HG03103 (cell line): Measurements from ENCODE around the gene SFR1.

Experiments
- ATAC-seq: cut with Tn5 transposase; IDR thresholded peaks from one replicate; pipeline ENCODE4 v1.9.1; 2021; ENCODE audit warnings: low read depth; ENCODE audit not compliant: unreplicated experiment

SFR1 gene, protein sequence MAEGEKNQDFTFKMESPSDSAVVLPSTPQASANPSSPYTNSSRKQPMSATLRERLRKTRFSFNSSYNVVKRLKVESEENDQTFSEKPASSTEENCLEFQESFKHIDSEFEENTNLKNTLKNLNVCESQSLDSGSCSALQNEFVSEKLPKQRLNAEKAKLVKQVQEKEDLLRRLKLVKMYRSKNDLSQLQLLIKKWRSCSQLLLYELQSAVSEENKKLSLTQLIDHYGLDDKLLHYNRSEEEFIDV

DNA sequence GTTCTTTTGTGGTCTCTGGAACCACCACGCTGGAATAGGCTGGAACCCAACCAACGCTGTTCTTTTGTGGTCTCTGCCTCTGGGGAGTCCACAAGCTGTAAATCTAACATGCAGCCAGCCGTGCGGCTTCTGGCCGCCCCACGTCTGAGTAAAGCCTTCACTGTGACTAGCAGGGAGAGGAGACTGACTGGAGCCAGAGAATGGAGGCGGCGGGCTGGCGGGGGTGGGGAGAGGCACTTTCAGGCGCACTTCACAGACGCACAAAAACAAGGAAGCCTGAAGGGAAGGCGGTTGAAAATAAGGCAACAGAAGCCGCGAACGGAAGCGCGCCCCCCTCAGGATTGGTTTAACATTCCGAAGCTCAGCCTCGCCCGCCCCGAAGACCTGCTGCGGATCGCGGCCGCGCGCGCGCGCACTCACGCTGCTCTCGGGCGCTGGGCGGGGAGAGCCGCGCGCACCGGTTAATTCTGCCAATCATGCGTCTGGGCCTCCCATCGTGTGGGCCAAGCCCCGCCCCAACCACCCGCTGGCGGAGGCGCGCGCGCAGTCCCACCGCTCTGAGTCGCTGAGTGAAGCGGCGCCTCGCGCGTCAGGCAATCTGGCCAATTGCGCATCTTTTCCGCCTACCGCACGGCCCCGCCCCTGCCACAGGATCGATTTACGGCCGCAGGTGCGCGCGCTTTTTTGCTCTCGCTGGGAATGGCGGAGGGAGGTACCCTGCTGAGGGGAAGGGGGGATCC is at the start of gene SFR1:
Gene SFR1, plus strand, starts transcription at position 687 of the 740 bp plus-strand sequence. Its CDS starts 13 bp downstream, at position 700.
- ATAC-seq = peak; percentile 90

DNA sequence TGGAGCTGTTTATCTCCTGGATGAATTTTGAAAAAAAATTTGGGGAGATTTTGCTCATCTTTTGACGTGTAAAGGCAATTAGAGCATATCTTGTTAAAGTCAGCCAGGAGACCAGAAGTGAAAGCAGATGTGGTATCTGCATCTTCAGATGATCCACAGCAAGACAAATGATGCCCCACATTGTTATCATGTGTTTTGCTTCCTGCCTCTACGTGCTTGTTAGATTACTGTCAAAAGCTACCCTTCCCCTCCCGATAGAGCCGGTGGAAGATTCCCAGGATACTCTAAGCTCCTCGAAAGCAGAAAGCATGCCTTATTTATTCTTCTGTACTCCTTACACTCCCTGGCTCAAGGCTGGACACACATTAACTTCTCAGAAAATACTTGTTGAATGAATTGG is 49.2 kb upstream of the SFR1 start:
- ATAC-seq = no peak

DNA sequence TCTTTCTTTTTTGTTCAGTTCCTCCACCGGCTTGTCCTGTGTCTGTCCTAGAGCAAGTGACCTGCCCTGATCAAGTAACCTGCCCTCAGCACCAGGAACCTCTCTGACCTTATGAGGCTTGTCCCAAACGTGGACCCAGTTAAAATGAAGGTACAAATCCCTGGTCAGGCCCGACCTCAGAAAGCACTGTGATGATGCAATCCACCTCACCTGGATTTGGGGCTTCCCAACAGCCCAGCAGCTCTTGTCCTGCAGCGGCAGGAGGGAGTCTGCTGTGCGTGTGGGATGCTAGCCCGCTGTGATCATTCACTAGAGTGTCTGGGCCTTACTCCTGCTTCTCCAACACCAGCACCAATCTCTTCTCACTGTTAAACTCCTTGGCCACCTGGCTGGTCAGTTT is 47.5 kb upstream of the SFR1 start:
- no peak for ATAC-seq

DNA sequence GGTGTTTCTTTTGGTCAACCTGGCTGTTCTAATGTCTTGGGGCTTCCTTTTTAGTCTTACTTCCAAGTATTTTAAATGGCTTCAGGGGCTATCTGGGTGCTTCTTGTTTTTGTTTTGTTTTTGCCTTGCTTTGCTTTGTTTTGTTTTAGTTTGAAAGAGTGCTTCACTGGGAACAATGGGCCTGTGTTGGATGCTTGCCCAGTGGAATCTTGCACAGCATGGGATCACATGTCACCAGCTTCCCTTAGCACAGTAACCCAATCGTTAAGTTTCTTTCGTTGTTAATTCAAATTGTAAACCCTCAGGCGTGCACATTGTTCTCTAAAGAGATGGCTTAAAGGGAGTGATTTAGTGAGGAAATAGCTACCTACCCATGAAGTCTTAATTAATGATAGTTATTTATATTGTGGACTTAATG is 45.2 kb upstream of the SFR1 start:
- ATAC-seq = no peak

DNA sequence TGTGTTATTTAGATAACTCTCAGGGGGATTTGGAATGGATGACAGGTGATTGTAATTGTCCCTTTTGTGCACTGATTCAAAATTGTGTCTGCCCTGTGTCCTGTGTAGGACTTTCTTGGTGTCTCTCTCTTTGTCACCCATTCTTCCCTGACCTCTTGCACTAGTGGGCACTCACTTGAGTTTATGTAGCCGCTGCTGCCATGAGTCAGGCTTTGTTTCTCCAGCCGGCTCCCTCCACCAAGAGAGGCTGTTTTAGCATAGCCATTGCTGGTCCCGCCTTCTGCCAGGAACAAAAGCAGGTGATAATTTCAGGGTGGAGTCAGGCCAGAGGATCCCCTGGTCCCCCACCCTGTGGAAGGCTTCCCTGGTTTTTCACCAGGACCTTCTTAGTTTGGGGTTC is 44.7 kb upstream of the SFR1 start:
- ATAC-seq = no peak

DNA sequence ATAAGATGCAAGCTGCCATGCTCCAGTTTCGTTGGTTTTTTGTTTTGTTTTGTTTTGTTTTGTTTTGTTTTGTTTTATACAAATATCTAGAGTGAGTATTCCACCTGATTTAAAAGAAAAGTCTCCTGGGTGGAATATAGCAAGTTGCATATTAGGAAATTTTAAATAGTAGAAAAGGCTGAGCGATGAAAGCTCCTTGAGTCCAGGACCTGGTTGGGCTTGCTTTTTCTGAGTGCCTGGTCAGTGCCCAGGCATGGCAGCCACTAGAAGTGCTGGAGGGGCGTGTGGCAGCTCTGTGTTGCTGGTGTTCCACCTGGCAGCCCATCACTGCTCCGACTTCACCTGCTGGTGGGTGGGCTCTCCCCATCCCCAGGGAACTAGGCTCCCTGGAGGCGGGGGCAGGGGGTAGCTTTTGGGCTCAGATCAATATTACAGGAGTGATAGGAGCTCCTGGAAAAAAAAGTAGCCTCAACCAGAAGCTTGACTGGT is 44.3 kb upstream of the SFR1 start:
- ATAC-seq = no peak

DNA sequence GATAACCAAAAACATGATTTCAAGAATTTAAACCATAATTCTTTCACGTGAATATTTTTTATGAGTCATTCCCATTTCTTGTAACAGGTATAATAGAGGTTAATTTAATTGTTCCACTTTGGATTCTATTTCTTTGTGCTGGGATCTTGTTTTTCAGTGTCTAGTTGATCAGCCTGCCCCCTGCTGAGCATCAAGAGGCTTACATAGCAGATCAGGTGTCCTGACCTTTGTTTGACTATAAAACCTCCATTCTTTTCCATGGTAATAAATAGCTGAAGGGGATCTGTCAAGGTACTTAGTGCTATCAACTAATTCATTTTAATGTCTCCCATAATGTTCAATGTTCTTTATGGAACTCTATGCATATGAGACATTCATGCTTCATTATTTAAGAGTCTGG is 41.2 kb upstream of the SFR1 start:
- no peak for ATAC-seq

DNA sequence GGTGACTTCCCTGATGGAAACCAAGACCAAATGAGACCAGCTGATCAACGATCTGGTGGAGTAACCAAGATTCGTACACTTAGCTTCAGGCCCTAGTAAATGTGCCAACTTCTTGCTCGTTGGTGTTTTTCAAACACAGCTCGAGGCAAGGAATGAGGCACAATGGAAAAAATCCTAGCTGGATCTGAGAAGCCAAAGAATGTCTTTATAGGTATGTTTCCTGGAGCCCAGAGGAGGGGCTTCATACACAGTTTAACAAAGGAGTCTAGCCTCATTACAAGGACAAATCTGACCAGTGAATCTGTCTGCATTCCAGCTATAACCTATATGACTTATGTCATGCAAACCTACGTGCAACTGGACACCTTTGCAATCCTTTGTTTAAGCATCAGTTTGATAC is 40.0 kb upstream of the SFR1 start:
- no peak for ATAC-seq

DNA sequence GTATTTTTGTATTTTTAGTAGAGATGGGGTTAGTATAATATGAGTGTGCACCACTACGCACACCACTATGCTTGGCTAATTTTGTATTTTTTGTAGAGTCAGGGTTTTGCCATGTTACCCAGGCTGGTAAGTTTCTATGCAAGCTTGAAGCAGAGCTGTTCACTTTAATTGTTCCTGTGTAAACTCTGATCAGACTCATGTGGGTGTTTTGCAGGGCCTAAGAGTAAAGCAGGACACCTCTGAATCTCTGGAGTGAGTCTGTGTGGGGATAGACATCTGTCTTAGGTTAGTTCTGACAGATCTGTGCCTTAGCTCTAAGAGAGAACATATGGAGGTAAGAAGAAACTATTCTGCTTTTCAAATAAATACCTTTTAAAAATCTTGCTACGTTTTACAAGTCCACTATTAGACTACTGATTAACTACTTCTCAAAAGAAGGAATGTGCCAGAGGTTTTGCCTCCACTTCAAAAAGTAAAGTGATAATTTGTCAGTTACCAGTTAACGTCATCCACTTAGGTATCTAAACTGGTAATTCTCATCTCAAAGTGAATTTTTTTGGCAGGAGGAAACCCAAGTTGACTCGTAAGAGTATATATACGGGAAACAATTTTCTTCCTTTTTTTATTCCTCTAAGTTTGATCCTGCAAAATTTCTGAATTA is 37.4 kb upstream of the SFR1 start:
- no peak for ATAC-seq

DNA sequence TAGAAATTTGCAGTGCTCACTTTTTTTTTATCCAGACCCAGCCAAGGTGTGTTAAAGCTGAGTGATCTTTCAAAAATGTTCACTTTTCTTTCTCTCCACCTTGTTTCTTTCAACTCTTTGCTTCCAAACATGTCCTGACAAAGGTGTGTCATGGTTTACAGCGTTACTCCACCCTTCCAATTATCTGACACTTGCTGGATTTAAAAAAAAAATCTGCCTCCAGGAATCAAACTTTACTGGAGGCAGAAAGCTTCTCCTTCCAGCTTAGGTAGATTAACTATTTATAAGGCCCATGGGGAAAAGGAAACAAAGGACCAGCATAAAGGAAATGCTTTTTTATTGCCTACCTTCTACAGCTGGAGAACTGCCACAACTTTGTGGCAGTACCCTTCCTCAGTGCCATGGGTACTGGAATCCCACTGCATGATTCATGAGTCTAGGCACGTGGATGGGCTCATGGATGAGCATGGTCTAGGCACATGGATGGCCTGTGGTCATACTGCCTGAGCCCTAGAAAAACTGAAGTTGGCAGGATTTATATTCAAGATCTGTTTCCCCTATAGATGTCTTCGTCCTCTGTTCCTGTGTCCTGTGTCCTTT is 36.1 kb upstream of the SFR1 start, which contains the start of gene COL17A1:
Gene COL17A1, minus strand, starts transcription at position 80 of the 600 bp plus-strand sequence. CDS start 5,207 bp downstream, outside the sequence.
- no peak for ATAC-seq

DNA sequence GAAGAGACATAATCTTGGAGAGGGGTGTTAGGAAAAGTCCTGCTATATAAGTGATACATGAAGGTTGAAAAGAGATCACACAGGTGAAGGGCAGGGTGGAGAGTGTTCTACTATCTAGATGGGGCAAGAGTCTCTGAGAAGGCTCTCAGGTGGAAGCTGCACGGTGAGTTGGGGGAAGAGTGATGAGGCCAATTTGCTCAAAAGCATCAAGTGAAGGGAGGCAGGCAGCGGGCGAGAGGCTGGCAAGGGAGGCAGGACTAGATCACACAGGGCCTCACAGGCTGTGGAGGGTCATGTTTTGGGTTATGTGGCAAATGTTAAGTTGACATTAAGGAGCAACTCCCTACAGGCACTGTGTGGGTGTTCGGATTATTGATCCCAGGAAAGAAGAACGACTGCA is 33.7 kb upstream of the SFR1 start:
- ATAC-seq = no peak

DNA sequence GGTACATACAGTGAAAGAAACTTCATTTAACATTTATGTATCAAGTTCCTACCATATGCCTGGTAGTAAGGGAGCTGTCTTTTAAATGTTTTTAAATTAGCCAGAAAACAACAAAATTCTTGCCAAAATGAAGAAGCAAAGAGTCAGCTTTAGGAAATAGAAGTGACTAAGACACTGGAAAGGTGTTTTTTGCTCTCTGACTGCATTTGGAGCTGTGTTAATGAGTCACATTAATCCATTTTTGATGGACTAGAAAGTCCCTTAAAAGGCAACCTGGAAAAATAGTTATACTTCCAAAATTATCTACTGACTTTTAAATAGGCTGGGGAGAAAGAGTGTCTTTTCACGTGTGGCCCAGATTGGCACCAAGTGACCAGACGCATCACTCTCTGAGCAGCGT is 32.4 kb upstream of the SFR1 start:
- no peak for ATAC-seq

DNA sequence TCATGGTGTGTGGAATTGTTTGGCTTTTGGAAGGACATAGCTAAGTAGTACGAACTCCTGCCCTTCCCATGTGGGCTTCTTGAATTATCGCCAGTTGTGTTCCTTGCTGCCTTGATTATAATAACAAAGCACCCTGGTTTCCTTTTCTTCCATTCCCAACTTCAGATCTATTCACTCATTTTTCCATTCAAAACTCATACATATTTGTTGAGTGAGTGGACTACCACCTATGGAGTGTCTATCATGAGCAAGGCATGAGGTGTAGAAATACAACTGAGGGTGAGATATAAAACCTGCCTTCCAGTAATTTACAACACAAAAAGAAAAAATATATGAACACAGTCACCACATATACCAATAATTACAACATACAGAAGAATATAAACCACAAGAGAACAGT is 31.4 kb upstream of the SFR1 start:
- ATAC-seq = no peak

DNA sequence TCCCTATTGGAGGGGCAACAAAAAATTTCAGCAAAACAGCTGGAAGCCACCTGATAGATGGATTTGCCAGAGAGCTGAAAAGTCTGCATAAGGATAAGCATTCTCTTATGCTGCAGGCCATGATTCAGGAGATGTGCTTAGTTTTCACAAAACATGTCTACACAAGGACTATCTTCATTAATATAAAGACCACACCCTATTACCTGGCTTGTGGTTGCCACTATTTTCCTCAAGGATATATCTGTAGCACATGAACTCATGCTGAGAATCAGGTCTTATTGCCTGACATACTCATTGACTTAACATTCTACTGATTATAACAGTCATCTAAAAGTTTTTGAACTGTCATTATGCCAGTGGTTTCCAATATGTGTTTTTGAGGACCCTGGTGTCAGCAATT is 29.2 kb upstream of the SFR1 start:
- no peak for ATAC-seq

DNA sequence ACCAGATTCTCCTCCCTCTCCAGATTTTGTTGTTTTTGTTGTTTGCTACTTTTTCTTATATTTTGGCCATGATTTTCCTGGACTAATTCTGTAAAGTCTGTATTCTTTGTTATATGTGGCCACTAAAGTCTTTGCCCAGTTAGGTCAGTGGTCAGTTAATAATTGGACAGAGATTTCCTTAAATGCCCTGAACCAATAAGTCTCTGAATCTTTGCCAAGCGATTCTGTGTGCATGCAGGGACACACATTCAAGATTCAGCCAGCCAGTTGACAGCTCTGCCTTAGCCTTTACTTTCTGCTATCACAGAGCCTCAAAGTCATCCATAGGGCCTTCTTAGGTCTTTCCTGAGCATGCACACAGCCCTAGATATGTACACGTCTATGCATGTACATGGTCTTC is 25.3 kb upstream of the SFR1 start:
- ATAC-seq = no peak

DNA sequence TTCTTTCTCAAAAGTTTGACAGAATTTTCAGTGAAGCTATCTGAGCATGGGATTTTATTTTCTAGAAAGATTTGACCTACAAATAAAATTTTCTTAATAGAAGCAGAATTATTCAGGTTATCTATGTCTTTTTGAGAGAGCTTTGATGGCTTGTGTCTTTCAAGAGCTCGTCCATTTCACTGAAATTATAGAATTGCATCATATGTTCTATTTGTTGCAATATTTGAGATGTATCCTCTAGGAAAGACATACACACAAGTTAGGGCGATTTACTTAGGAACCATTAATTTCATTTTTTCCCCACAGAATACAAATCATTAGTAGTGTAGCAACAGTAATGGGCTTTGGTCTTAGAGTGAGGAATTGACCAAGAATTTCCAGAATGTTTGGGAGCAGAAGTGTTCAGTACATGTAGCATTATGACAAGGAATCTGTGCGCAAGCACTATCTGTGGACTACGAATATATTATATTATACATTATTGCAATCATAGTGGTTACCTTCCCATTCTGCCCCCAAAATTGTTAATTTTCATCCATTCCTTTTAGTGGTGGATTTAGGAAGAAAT is 23.5 kb upstream of the SFR1 start:
- ATAC-seq = no peak

DNA sequence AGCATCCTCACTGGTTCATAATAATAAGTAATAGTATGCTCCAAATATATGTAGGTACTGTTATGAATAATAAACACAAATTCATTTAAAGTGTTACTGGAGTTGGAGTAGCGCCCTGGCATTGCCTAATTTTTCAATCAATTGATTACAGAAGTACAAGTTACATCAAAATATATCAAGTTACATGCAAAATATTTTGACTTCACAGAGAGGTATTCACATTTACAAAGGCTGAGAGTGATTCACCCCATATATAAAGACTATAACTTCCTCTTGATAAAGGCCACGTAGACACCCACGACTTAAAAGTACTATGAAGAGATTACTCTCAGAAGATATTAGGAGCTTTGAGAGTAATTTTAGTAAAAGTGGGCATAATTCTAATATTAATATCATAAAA is 22.7 kb upstream of the SFR1 start:
- no peak for ATAC-seq

DNA sequence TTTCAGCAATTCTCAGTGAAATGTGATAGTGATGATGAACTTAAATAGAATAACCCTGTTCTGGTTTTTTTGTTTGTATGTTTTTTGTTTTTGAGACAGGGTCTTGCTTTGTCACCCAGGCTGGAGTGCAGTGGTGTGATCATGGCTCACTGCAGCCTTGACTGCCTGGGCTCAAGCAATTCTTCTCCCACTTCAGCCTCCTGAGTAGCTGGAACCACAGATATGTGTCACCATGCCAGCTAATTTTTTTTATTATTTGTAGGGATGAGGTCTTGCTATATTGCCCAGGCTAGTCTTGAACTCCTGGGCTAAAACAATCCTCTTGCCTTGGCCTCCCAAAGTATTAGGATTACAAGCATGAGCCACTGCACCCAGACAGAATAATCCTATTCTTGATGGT is 22.0 kb upstream of the SFR1 start:
- no peak for ATAC-seq

DNA sequence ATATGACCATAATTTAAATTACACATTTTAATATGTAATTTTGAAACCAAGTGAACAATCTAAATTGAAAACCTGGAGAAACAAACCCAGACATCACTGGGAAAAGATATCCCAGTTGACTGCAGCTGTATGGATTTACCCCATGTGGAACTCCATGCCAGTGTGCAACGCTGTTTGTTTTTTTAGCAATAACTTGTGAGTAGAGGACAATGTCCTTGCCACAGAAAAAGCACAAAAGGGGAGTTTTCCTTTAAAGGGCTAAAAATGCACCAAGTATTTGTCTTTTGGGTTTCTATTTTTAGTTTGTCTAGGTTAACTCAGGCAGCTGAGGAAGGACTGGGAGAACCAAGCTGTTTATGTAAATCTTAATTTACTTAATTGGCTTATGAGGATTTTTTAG is 21.2 kb upstream of the SFR1 start:
- ATAC-seq = no peak

DNA sequence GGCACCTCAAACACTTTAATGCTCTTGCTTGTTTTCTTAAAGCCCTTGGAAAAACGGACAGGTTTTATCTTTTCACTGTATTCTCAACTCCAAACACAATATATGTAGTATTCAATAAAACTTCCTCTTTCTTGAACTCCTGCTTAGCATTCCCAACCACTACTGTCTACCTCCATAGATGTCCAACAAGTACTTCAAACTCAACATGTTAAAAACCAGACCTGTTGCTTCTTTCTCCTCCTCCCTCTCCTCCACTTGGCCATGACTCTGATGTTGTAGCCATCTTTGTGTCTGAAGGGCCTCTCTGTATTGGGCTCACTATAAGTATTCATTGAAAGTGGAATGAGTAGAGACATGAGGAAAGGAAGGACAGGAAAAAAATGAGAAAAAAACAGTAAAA is 20.1 kb upstream of the SFR1 start:
- ATAC-seq = no peak

DNA sequence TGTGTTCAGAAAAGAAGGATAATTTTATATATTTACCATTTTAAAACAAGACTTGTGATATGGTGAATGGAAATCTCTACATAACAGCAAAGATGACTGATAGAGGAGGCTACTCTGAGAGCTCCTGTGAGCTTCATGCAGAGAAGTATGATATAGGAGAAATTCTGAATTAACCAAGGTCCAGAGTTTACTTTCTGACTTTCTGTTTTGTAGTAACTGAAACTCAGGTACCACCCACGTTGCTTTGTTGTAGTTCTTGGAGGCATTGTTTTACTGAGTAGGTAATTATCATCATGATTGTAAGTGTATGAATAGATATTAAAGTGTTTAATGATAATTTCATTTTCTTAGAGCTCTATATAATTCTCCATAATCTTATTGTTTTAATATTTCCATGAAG is 18.0 kb upstream of the SFR1 start:
- no peak for ATAC-seq
